HCT116 (cell line): ENCODE measurements around the gene CDH22. TPM values are rescaled to one million over a fixed set of nuclear protein-coding genes. Genes with fewer than 3 reads are reported as not detected.

ENCODE experiments used
- ATAC-seq: fragments of 200-7000 bp; cut with Tn5 transposase; 2 replicates; pipeline ENCODE4 v1.9.1; 2020; ENCODE audit warnings: mild to moderate bottlenecking, moderate library complexity
- BruUV-seq: library from RNA; stranded (reverse); fragments of 400-500 nt; replicated peaks from 2 replicates; lab custom pipeline; 2021; lab: Mats Ljungman, UMichigan
- CTCF ChIA-PET: fragments of 300-600 bp; sonication (Branson Sonifier 250); formaldehyde crosslinking; loops from one replicate; lab custom pipeline; 2021; ENCODE audit warnings: antibody characterized with exemption; lab: Charles Lee
- POLR2A ChIA-PET: fragments of 300-600, 350-600 bp; sonication (Branson Sonifier 250); formaldehyde crosslinking; loops from one replicate; lab custom pipeline; 2021; ENCODE audit warnings: antibody characterized with exemption; lab: Charles Lee
- RAD21 ChIA-PET, 2 experiments: fragments of 300-600 bp; sonication (Branson Sonifier 250); formaldehyde crosslinking; loops; one replicate each; lab custom pipeline; 2023; ENCODE audit warnings: low total read pairs in 2 of 2; ENCODE audit not compliant: uncharacterized antibody in 2 of 2, unreplicated experiment in 2 of 2, low non-redundant PET in 1 of 2; lab: Charles Lee
- DNase-seq: peaks from one replicate; pipeline ENCODE4 v3.0.0-alpha.2; 2010; ENCODE audit warnings: low read depth, low spot score
- H2AFZ ChIP-seq: fragments of 200-600 bp; shearing (Covaris generic), sonication (generic); 2 replicates; pipeline ENCODE4 v1.6.1; 2017; ENCODE audit warnings: low read depth, mixed run types, mixed read lengths, antibody characterized with exemption, low read length; ENCODE audit not compliant: poor library complexity, severe bottlenecking
- H3K27ac ChIP-seq: 2 replicates; pipeline ENCODE4 v1.5.1; 2012; ENCODE audit warnings: low read depth, low read length
- H3K27me3 ChIP-seq: fragments of 200-600 bp; sonication (generic); 2 replicates; pipeline ENCODE4 v1.6.1; 2016; ENCODE audit warnings: mixed run types, low read length, mixed read lengths; ENCODE audit not compliant: insufficient read depth
- H3K36me3 ChIP-seq, 2 experiments: fragments of 200-500 bp in 1 of 2; fragments of 200-600 bp in 1 of 2; sonication (Bioruptor generic) in 1 of 2; sonication (generic) in 1 of 2; 2 replicates each; pipeline versions ENCODE4 v1.5.1 to v1.6.1; 2014 to 2016; ENCODE audit warnings: low read length in 2 of 2, inconsistent platforms in 1 of 2, mixed read lengths in 1 of 2, mixed run types in 1 of 2; ENCODE audit not compliant: insufficient read depth in 2 of 2, control insufficient read depth in 1 of 2
- H3K4me1 ChIP-seq, 2 experiments: fragments of 200-600 bp in 1 of 2; sonication (generic) in 1 of 2; 2 replicates each; pipeline versions ENCODE4 v1.5.1 to v1.6.1; 2012 to 2017; ENCODE audit warnings: low read length in 2 of 2, inconsistent platforms in 1 of 2, mild to moderate bottlenecking in 1 of 2, mixed read lengths in 1 of 2, mixed run types in 1 of 2, moderate library complexity in 1 of 2; ENCODE audit not compliant: insufficient read depth in 2 of 2, control insufficient read depth in 1 of 2
- H3K4me2 ChIP-seq: fragments of 200-600 bp; sonication (generic); 2 replicates; pipeline ENCODE4 v1.6.1; 2017; ENCODE audit warnings: mixed run types, low read length, mixed read lengths
- H3K4me3 ChIP-seq, 2 experiments: fragments of 200-600 bp in 1 of 2; sonication (generic) in 1 of 2; replicated peaks in 1 of 2; 2 replicates each; pipeline ENCODE4 v1.5.1; 2011 to 2016; ENCODE audit warnings: low read length in 2 of 2, control low read depth in 1 of 2, low read depth in 1 of 2, mild to moderate bottlenecking in 1 of 2, mixed read lengths in 1 of 2, mixed run types in 1 of 2
- H3K79me2 ChIP-seq: fragments of 200-600 bp; sonication (generic); 2 replicates; pipeline ENCODE4 v1.6.1; 2017; ENCODE audit warnings: mild to moderate bottlenecking, mixed run types, low read length, moderate library complexity, mixed read lengths; ENCODE audit not compliant: insufficient read depth
- H3K9ac ChIP-seq: fragments of 200-600 bp; sonication (generic); 2 replicates; pipeline ENCODE4 v1.6.1; 2016; ENCODE audit warnings: low read length, mixed read lengths
- H3K9me2 ChIP-seq: fragments of 200-600 bp; sonication (generic), shearing (Covaris generic); 2 replicates; pipeline ENCODE4 v1.6.1; 2017; ENCODE audit warnings: mixed run types, mild to moderate bottlenecking, moderate library complexity; ENCODE audit not compliant: insufficient read depth
- H3K9me3 ChIP-seq, 2 experiments: fragments of 200-500 bp in 1 of 2; fragments of 200-600 bp in 1 of 2; sonication (Bioruptor generic) in 1 of 2; sonication (generic) in 1 of 2; 2 replicates each; pipeline ENCODE4 v1.6.1; 2014 to 2017; ENCODE audit warnings: low read length in 2 of 2, mixed read lengths in 2 of 2, inconsistent platforms in 1 of 2, low read depth in 1 of 2, mild to moderate bottlenecking in 1 of 2, mixed run types in 1 of 2, moderate library complexity in 1 of 2; ENCODE audit not compliant: control insufficient read depth in 1 of 2, insufficient read depth in 1 of 2
- H4K20me1 ChIP-seq: fragments of 200-600 bp; sonication (generic), shearing (Covaris generic); 2 replicates; pipeline ENCODE4 v1.6.1; 2017; ENCODE audit warnings: mixed run types, mild to moderate bottlenecking, moderate library complexity; ENCODE audit not compliant: insufficient read depth
- ATF3 ChIP-seq: IDR thresholded peaks from 2 replicates; pipeline ENCODE4 v1.6.1; 2012
- CBX3 ChIP-seq: IDR thresholded peaks from 2 replicates; pipeline ENCODE4 v1.6.1; 2012; ENCODE audit warnings: low read depth
- CEBPB ChIP-seq: IDR thresholded peaks from 2 replicates; pipeline ENCODE4 v1.6.1; 2012; ENCODE audit warnings: low read depth
- ELF1 ChIP-seq: IDR thresholded peaks from 2 replicates; pipeline ENCODE4 v1.6.1; 2012; ENCODE audit warnings: low read depth, borderline replicate concordance
- EZH2 ChIP-seq: fragments of 200-600 bp; sonication (generic); IDR thresholded peaks from 2 replicates; pipeline ENCODE4 v1.6.1; 2017; ENCODE audit warnings: antibody characterized with exemption, mixed run types
- EZH2phosphoT487 ChIP-seq: fragments of 200-600 bp; IDR thresholded peaks from 2 replicates; pipeline ENCODE4 v1.6.1; 2018; ENCODE audit warnings: antibody characterized with exemption, borderline replicate concordance
- FOSL1 ChIP-seq: IDR thresholded peaks from 2 replicates; pipeline ENCODE4 v1.6.1; 2012; ENCODE audit warnings: low read depth
- JUND ChIP-seq: IDR thresholded peaks from 2 replicates; pipeline ENCODE4 v1.6.1; 2012
- MAX ChIP-seq: IDR thresholded peaks from 2 replicates; pipeline ENCODE4 v1.6.1; 2012
- POLR2A ChIP-seq: IDR thresholded peaks from 2 replicates; pipeline ENCODE4 v1.7.0; 2011; ENCODE audit warnings: borderline replicate concordance; ENCODE audit not compliant: insufficient read depth, insufficient read length; ENCODE audit errors: extremely low read depth
- POLR2AphosphoS5 ChIP-seq: IDR thresholded peaks from 2 replicates; pipeline ENCODE4 v1.6.1; 2011; ENCODE audit warnings: mild to moderate bottlenecking, low read depth, low read length, moderate library complexity
- RAD21 ChIP-seq: IDR thresholded peaks from 2 replicates; pipeline ENCODE4 v1.6.1; 2012; ENCODE audit warnings: low read depth, mild to moderate bottlenecking
- SIN3A ChIP-seq: IDR thresholded peaks from 2 replicates; pipeline ENCODE4 v1.6.1; 2012; ENCODE audit warnings: low read depth
- SP1 ChIP-seq: IDR thresholded peaks from 2 replicates; pipeline ENCODE4 v1.6.1; 2012; ENCODE audit warnings: low read depth
- SRF ChIP-seq: IDR thresholded peaks from 2 replicates; pipeline ENCODE4 v1.6.1; 2012; ENCODE audit warnings: low read depth
- TCF7L2 ChIP-seq: IDR thresholded peaks from 2 replicates; pipeline ENCODE4 v1.7.0; 2011; ENCODE audit warnings: borderline replicate concordance, inconsistent platforms; ENCODE audit not compliant: insufficient read depth, insufficient read length; ENCODE audit errors: extremely low read depth
- ZBTB33 ChIP-seq: IDR thresholded peaks from 2 replicates; pipeline ENCODE4 v1.6.1; 2011; ENCODE audit warnings: mild to moderate bottlenecking, low read length, moderate library complexity; ENCODE audit not compliant: insufficient replicate concordance; ENCODE audit errors: extremely low read depth
- ZFX ChIP-seq: fragments of 450-650 bp; IDR thresholded peaks from 2 replicates; pipeline ENCODE4 v1.6.1; 2017
- intact Hi-C: fragments of 100-400 bp; cut with micrococcal nuclease; formaldehyde crosslinking; loops from 2 replicates; pipeline ENCODE4 v1.10.0; 2022
- total RNA-seq: library from RNA; stranded (reverse); gene quantifications from one replicate; pipeline ENCODE4 v1.2.1, GENCODE V29; 2021; ENCODE audit not compliant: unreplicated experiment

CDH22 gene
- total RNA-seq, 1 experiment from 2014 or later: 1.8 TPM

- no TSS peak for BruUV-seq
- TF ChIP-seq RAD21 (no peak), FOSL1 (no peak), SRF (no peak), ELF1 (no peak), SP1 (no peak), ATF3 (no peak), MAX (no peak), TCF7L2 (no peak), EZH2phosphoT487 (no peak), ZBTB33 (no peak), ZFX (no peak), EZH2 (no peak), CEBPB (no peak), CBX3 (no peak), POLR2AphosphoS5 (no peak), SIN3A (no peak), JUND (no peak), POLR2A (no peak)
- Histone ChIP-seq H3K4me1 (no peaks in the 10 kb centered on the region), H2AFZ (no peak overlapping the region), H3K36me3 (peaks cover 3 to 17% of the 10 kb centered on the region in 2 experiments; a peak in 2 of 4 replicates), H4K20me1 (no peaks in the 10 kb centered on the region), H3K27ac (no peak overlapping the region), H3K4me3 (no peak overlapping the region), H3K27me3 (0 out of 2 replicates have a peak, but pooled peaks cover 12% of the 10 kb centered on the region), H3K4me2 (no peak overlapping the region), H3K79me2 (no peaks in the 10 kb centered on the region), H3K9me2 (no peaks in the 10 kb centered on the region), H3K9me3 (no peaks in the 10 kb centered on the region), H3K9ac (no peak overlapping the region)
- POLR2A ChIA-PET: no interaction called here
- RAD21 ChIA-PET: no interaction called here
- ATAC-seq (no peak), DNase-seq (no peak)
- CTCF ChIA-PET: interaction anchor here (0.9 to 2.0 kb wide), 2 partner anchors 181 to 221 kb away, joined by 3 to 9 read pairs; partner anchors contain the start of gene CDH22
- intact Hi-C loops: no loop called here
These were observed 180.8 kb downstream of the CDH22 start for GRCh38 chr20:46127396-46128010.
